Epidermal melanocyte (primary cell): Measurements from ENCODE around the gene FAM89B.

ENCODE experiments used
- DNase-seq: peaks from one replicate; pipeline ENCODE4 v3.0.0; 2011; ENCODE audit warnings: low spot score; ENCODE audit not compliant: insufficient read length

Gene FAM89B

GRCh38 chr11:65610404-65610803 lies 38.1 kb downstream of the FAM89B start:
- DNase-seq, result no peak

DNA sequence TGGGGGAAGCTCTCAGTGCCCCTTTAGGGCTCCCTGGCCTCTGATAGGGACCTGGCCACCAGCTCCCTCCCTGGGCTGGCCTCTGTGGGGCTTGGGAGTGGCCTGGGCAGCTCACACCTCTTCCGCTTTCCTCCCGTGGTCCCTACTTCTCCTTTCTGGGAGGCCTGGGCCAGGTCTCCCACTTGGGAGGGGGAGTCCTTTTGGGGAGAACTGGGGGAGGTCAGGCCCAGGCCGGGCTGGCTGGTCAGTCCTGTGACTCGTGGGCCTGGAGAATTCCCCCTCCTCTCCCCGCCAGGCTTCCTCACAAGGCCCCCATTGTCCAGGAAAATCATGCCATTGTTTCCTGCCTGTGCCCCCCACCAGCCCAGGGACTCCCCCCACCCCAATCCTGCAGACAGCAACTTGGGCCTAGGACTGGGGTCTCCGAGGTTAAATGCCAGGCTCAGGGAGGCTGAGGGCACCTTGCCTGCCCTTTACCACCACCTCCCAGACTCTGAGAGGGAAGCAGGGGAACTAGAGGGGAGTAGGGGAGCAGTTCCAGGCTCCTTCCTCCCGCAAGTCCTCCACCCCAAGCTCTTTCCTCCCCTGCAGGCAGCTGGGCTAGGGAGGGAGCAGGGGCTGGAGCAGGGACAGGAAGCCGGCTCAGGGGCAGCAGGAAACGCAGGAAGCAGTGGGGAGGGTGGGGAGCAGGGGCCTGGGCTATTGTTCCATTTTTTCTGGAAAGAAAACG lies 38.9 kb downstream of the FAM89B start:
- DNase-seq, result peak; percentile 63

GRCh38 chr11:65611758-65612603 lies 39.6 kb downstream of the FAM89B start:
- DNase-seq, result no peak

DNA sequence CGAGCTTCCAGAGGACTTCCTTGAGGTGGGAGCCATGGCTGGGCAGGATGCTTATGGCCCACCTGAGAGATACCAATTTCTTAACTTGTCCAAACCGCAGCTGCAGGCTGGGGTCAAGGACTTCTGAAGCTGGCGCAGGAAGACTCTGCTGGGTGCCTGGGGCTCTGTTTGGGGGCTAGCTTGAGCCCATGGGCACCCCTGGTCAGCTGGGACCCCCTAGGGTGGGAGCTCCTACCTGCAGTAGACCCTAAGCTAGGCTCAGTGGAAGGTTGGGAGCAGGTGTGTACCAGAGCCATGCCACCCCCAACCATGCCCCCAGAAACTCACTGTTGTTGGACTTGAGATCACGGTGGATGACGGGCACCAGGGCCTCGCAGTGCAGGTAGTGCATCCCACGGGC lies 40.4 kb downstream of the FAM89B start:
- no peak for DNase-seq

DNA sequence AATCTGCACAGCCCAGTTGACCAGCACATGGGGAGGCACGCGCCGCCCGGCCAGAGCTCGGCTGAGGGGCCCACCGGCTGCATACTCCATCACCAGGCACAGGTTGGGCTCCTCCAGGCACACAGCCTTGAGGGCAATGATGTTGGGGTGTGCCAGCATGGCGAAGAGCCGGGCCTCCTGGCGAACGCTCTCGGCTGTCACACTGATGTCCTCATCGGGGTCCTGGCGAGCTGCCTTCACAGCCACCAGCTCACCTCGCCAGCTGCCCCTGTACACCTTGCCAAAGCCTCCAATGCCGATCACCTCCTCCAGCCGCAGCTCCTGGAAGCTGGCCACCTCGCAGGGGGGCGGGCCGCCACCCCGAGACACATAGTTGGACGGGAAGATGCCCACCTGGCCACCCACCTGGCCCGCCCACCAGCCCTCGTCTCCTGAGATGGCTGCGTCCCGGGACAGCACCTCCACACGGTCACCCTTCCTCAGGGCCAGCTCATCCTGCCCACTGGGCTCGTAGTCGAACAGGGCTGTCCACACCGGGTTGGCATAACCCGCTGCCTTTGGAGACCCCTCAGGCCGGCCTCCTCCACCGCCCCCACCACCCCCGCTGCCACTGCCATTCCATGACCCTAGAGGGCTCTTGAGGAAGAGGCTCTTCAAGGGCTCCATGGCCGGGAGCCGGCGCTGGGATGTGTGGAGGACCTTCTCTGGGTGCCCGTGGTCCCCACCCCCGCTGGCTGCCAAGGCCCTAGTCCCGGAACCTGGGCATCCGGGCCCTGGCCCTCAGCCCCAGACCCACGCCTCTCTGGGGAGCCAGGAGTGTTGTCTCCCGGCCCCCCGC lies 41.0 kb downstream of the FAM89B start:
- DNase-seq, result no peak

DNA sequence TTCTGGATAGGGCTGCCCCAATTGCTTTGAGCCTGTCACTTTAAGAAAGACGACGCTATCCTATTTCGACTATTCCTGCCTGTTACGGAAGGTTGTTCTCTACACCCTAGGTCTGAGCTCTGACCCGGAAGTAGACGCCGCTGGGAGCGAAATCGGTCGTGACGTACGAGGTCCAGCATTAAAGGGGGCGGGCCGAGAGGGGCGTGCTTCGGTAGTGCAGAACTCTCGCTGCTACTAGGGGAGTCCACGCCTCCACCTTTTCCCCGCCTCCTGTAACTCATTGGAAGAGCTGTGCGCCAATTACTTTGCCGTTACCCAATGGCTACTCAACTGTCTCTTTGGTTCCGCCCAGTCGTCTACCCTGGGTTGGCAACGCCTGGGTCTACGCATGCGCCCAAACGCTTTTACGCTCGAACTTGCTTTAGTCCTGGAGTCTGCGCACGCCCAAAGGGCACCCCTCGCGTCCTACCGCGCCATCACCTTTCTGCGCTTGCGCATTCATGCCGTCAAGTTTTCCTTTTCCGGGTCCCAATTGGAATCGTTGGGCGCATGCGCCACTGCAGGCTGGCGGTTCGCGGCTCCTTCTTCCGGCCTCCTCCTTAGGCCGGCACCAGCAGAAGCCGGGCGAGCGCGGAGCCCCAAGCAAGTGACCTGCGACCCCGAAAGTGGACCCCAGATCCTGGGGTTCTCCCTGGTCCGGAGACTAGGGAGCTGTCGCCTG lies 43.1 kb downstream of the FAM89B start, which contains the start of gene PCNX3:
TSS of gene PCNX3 (plus strand) at position 548 of the 721 bp plus-strand sequence. CDS start 536 bp downstream, outside the sequence.
- peak; percentile 100 for DNase-seq

DNA sequence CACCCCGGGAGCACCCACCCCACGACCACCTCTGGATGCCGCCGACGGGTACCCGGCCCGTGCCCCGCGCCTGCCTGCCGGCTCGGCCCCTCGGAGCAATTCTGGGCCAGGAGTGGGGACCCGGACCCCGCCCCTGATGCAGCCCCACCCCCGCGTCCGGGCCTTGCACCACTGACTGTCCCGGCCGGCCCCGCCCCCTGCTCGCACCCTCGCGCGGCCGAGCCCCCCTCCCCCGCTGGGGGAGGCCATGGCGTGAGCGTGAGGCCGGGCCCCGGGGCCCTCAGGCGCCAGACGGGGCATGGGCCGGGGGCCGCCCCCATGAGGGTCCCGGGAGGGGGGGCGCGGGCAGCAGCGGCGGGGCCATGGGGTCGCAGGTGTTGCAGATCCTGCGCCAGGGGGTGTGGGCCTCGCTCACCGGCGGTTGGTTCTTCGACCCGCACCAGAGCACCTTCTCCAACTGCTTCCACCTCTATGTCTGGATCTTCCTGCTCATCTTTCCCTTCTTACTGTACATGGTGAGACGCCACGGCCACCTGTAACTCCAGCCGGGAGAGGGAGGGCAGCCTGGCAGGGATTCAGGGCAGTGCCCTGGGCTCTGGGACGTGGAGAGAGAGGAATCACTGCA lies 43.7 kb downstream of the FAM89B start:
- no peak for DNase-seq

- DNase-seq, result no peak
Measured at GRCh38 chr11:65616575-65617001, 44.2 kb downstream of the FAM89B start.

GRCh38 chr11:65617136-65617850 lies 45.0 kb downstream of the FAM89B start:
- DNase-seq, result no peak

- DNase-seq, result no peak
Measured at GRCh38 chr11:65617990-65618751, 45.8 kb downstream of the FAM89B start.

- DNase-seq, result no peak
Measured at GRCh38 chr11:65618763-65619162, 46.4 kb downstream of the FAM89B start.

DNA sequence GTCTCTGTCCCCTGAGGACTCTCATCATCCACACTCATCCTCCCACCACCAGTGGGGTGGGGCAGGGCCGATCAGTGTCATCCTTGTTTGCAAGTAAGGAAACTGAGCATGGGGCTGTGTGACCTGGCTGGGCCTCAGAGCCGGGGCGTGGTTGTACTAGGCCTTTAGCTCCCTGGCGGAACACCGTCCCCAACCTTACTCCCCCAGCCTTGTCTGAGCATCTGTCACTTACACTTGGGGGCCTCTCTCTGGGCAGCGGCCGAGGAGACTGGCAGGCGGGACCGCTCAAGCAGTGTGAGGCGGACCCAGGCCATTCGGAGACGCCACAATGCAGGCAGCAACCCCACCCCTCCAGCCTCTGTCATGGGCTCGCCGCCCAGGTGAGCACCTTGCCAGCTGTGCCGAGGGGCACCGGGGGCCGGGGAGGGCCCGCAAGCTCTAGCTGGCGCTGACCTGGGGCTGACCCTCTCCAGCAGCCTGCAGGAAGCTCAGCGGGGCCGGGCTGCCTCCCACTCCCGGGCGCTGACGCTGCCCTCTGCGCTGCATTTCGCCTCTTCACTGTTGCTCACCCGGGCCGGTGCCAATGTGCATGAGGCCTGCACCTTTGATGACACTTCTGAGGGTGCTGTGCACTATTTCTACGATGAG lies 47.1 kb downstream of the FAM89B start:
- no peak for DNase-seq

DNA sequence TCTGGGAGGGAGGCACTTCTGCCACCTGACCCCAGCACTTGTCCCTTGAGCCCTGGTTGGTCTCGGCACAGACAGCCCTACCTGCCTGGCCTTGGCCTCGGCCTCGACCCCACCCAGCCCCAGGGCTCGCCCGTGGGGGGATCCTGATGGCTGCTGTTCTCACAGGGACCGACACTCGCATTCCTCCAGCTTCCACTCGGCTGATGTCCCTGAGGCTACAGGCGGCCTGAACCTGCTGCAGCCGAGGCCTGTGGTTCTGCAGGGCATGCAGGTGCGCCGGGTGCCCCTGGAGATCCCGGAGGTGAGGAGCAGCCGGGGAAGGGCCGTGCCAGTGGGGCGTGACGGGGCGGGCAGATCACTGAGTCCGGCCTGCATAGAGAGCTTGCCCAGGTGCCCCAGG lies 48.3 kb downstream of the FAM89B start:
- DNase-seq, result no peak

GRCh38 chr11:65621460-65621859 lies 49.1 kb downstream of the FAM89B start:
- DNase-seq, result no peak

GRCh38 chr11:65622011-65622410 lies 49.7 kb downstream of the FAM89B start:
- DNase-seq, result no peak

DNA sequence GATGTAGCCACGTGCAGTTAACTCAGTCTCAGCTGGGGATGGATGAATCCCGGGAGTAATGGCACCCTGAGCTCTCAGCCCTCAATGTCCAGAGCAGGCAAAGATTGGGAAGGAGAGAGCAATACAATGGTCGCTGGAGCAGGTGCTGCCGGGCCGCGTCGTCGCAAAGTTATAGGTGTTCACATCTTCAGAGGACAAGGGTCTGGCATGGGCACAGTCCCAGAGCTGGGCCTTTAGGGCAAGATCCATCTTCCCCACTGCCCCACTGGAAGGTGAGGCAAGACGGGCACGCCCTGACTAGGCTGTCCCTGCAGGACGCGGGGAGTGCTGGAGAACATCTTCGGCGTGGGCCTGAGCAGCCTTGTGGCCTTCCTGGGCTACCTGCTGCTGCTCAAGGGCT lies 50.8 kb downstream of the FAM89B start:
- DNase-seq, result no peak
